NCI-H187 (cell line): ENCODE data around the gene CHRNA4.

ENCODE experiments used
- DNase-seq, 2 experiments: peaks; one replicate each; lab custom pipeline; 2025; lab: John Stamatoyannopoulos, UW

CHRNA4 gene

GRCh38 chr20:63360850-63361518 is at the start of gene CHRNA4:
Gene CHRNA4 (minus strand): TSS chr20:63361349. CDS start chr20:63361165, 184 bp downstream.
- DNase-seq = no peak

- DNase-seq = no peak
Measured at GRCh38 chr20:63409834-63410435, 48.8 kb upstream of the CHRNA4 start.

- DNase-seq = no peak
Measured at GRCh38 chr20:63409066-63409833, 48.1 kb upstream of the CHRNA4 start.

GRCh38 chr20:63408684-63409046 is 47.5 kb upstream of the CHRNA4 start:
- no peak for DNase-seq

- no peak for DNase-seq
Measured at GRCh38 chr20:63407928-63408683, 47.0 kb upstream of the CHRNA4 start.

GRCh38 chr20:63406617-63407245 is 45.6 kb upstream of the CHRNA4 start:
- DNase-seq = no peak

- no peak for DNase-seq
Measured at GRCh38 chr20:63406011-63406410, 44.9 kb upstream of the CHRNA4 start.

GRCh38 chr20:63405102-63405730 is 44.1 kb upstream of the CHRNA4 start:
- DNase-seq = no peak

GRCh38 chr20:63404129-63405085 is 43.3 kb upstream of the CHRNA4 start:
- DNase-seq = peak; percentile 24 to 82

GRCh38 chr20:63403403-63404105 is 42.4 kb upstream of the CHRNA4 start:
- DNase-seq = no peak

- peak; percentile 35 to 41 for DNase-seq
Measured at GRCh38 chr20:63402860-63403220, 41.7 kb upstream of the CHRNA4 start.

GRCh38 chr20:63402181-63402859 is 41.2 kb upstream of the CHRNA4 start:
- peak in 1 of 2 experiments; percentile 30 for DNase-seq

- DNase-seq = no peak
Measured at GRCh38 chr20:63401384-63402110, 40.4 kb upstream of the CHRNA4 start.

GRCh38 chr20:63400486-63401210 is 39.5 kb upstream of the CHRNA4 start:
- no peak for DNase-seq

- DNase-seq = no peak
Measured at GRCh38 chr20:63399596-63400375, 38.6 kb upstream of the CHRNA4 start.

- no peak for DNase-seq
Measured at GRCh38 chr20:63398744-63399514, 37.8 kb upstream of the CHRNA4 start.
